Keratinocyte (primary cell): ENCODE data around the gene PTPRN2. TPM values are rescaled to one million over a fixed set of nuclear protein-coding genes. Genes with fewer than 3 reads are reported as not detected.

Experiments
- DNase-seq: peaks from one replicate; pipeline ENCODE4 v3.0.0-alpha.2; 2011; ENCODE audit warnings: low read depth, missing footprints, low spot score
- FAIRE-seq: peaks from 2 replicates; lab custom pipeline; 2011; peaks lifted over from hg19 to GRCh38; lab: Jason Lieb, UNC
- H2AFZ ChIP-seq: 2 replicates; pipeline ENCODE4 v1.6.0; 2012; ENCODE audit warnings: low read length, control low read depth, inconsistent platforms; ENCODE audit not compliant: control insufficient read depth
- H3K27ac ChIP-seq: 2 replicates; pipeline ENCODE4 v1.5.1; 2011; ENCODE audit warnings: low read length; ENCODE audit not compliant: control insufficient read depth, insufficient read depth
- H3K27me3 ChIP-seq: 3 replicates; pipeline ENCODE4 v1.6.0; 2011; ENCODE audit warnings: low read length; ENCODE audit not compliant: control insufficient read depth, insufficient read depth; ENCODE audit errors: extremely low read depth
- H3K36me3 ChIP-seq, 2 experiments: 2 replicates in 1 of 2; 3 replicates in 1 of 2; pipeline ENCODE4 v1.5.1; 2011; ENCODE audit warnings: low read length in 2 of 2, mild to moderate bottlenecking in 1 of 2; ENCODE audit not compliant: control insufficient read depth in 2 of 2, insufficient read depth in 2 of 2; ENCODE audit errors: extremely low read depth in 1 of 2
- H3K4me1 ChIP-seq: 3 replicates; pipeline ENCODE4 v1.5.1; 2011; ENCODE audit warnings: low read length; ENCODE audit not compliant: control insufficient read depth, insufficient read depth; ENCODE audit errors: extremely low read depth
- H3K4me2 ChIP-seq: 3 replicates; pipeline ENCODE4 v1.6.0; 2011; ENCODE audit warnings: low read depth, low read length; ENCODE audit not compliant: control insufficient read depth, insufficient read depth; ENCODE audit errors: extremely low read depth
- H3K4me3 ChIP-seq, 3 experiments: fragments of 200-600 bp in 1 of 3; sonication (generic) in 1 of 3; 2 replicates in 2 of 3; 3 replicates in 1 of 3; pipeline ENCODE4 v1.5.1; 2011 to 2016; ENCODE audit warnings: low read length in 3 of 3, mild to moderate bottlenecking in 3 of 3, control low read depth in 2 of 3, inconsistent platforms in 1 of 3, low read depth in 1 of 3, mixed read lengths in 1 of 3, mixed run types in 1 of 3, moderate library complexity in 1 of 3; ENCODE audit not compliant: control insufficient read depth in 2 of 3, insufficient read depth in 2 of 3; ENCODE audit errors: extremely low read depth in 1 of 3
- H3K79me2 ChIP-seq: 2 replicates; pipeline ENCODE4 v1.6.0; 2012; ENCODE audit warnings: low read length; ENCODE audit not compliant: control insufficient read depth, insufficient read depth
- H3K9ac ChIP-seq: 3 replicates; pipeline ENCODE4 v1.6.0; 2011; ENCODE audit warnings: low read length; ENCODE audit not compliant: control insufficient read depth, insufficient read depth; ENCODE audit errors: extremely low read depth
- H3K9me1 ChIP-seq: 3 replicates; pipeline ENCODE4 v1.6.0; 2011; ENCODE audit warnings: low read length; ENCODE audit not compliant: control insufficient read depth, insufficient read depth; ENCODE audit errors: extremely low read depth
- H3K9me3 ChIP-seq: 2 replicates; pipeline ENCODE4 v1.5.1; 2012; ENCODE audit warnings: low read depth, low read length; ENCODE audit not compliant: control insufficient read depth
- H4K20me1 ChIP-seq: 3 replicates; pipeline ENCODE4 v1.6.0; 2011; ENCODE audit warnings: low read length; ENCODE audit not compliant: control insufficient read depth, insufficient read depth; ENCODE audit errors: extremely low read depth
- EZH2 ChIP-seq: IDR thresholded peaks from one replicate; pipeline ENCODE4 v1.6.1; 2012; ENCODE audit warnings: inconsistent platforms, mild to moderate bottlenecking, low read length, moderate library complexity
- dilution Hi-C: fragments of 300-500 bp; cut with MboI; formaldehyde crosslinking; loops from one replicate; pipeline ENCODE4 v1.7.0; 2020; ENCODE audit warnings: low sequenced_read_pairs; ENCODE audit not compliant: extremely low pct_ligation_motif_present
- polyA plus RNA-seq, 5 experiments: library from polyadenylated mRNA; depleted of rRNA in 3 of 5; stranded (reverse) in 3 of 5; stranded (forward) in 1 of 5; unstranded in 1 of 5; fragments of >200 nt; gene quantifications; 1 replicate in 1 of 5; 2 replicates in 3 of 5; 3 replicates in 1 of 5; pipeline versions ENCODE4 v1.2.1 to v1.2.3, GENCODE V29; 2011 to 2012; ENCODE audit warnings: missing spikeins in 2 of 5, low read depth in 1 of 5, low replicate concordance in 1 of 5
- TF ChIP-seq, protein P1 (sequence below), 3 experiments: IDR thresholded peaks in 1 of 3; conservative IDR thresholded peaks in 1 of 3; optimal IDR thresholded peaks in 1 of 3; 2 replicates in 2 of 3; 3 replicates in 1 of 3; pipeline versions ENCODE3 to v1.5.1; 2011; ENCODE audit warnings: low read length in 3 of 3, mild to moderate bottlenecking in 3 of 3, moderate library complexity in 2 of 3, control low read depth in 1 of 3, inconsistent platforms in 1 of 3; ENCODE audit not compliant: insufficient read depth in 2 of 3; ENCODE audit errors: extremely low read depth in 1 of 3

The PTPRN2 gene
- polyA plus RNA-seq, 1 donor (not counting 4 experiments of a cell fraction or from before 2014, with no cell fraction given) = not detected

- DNase-seq = no peak
- FAIRE-seq = no peak
- dilution Hi-C loops = no loop called here
Measured at GRCh38 chr7:157522954-157523353, 1064.7 kb downstream of the PTPRN2 start.

GRCh38 chr7:157522189-157522588 is 1065.4 kb downstream of the PTPRN2 start:
- no peaks in the 10 kb centered on the region for H3K27me3 ChIP-seq
- TF ChIP-seq EZH2 = no peak
- TF ChIP-seq, protein P1, sequence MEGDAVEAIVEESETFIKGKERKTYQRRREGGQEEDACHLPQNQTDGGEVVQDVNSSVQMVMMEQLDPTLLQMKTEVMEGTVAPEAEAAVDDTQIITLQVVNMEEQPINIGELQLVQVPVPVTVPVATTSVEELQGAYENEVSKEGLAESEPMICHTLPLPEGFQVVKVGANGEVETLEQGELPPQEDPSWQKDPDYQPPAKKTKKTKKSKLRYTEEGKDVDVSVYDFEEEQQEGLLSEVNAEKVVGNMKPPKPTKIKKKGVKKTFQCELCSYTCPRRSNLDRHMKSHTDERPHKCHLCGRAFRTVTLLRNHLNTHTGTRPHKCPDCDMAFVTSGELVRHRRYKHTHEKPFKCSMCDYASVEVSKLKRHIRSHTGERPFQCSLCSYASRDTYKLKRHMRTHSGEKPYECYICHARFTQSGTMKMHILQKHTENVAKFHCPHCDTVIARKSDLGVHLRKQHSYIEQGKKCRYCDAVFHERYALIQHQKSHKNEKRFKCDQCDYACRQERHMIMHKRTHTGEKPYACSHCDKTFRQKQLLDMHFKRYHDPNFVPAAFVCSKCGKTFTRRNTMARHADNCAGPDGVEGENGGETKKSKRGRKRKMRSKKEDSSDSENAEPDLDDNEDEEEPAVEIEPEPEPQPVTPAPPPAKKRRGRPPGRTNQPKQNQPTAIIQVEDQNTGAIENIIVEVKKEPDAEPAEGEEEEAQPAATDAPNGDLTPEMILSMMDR (optimal IDR thresholded peaks at IDR 0.05 in 1 of 3, IDR thresholded peaks at IDR 0.05 in 1 of 3, conservative IDR thresholded peaks at IDR 0.05 in 1 of 3; ENCODE audit: extremely low read depth in 1 of 3, insufficient read depth in 2 of 3, low read length in 3 of 3) = no peak
- H4K20me1 ChIP-seq = no peaks in the 10 kb centered on the region
- peaks cover 6% of the 10 kb centered on the region for H3K9me3 ChIP-seq
- H3K79me2 ChIP-seq = no peaks in the 10 kb centered on the region
- FAIRE-seq (no peak), DNase-seq (no peak)
- no peak overlapping the region for H3K27ac ChIP-seq
- no peak overlapping the region for H2AFZ ChIP-seq
- dilution Hi-C loops = no loop called here
- no peaks in the 10 kb centered on the region for H3K4me1 ChIP-seq
- H3K4me2 ChIP-seq = no peak overlapping the region
- H3K9ac ChIP-seq = no peak overlapping the region
- no peak overlapping the region for H3K4me3 ChIP-seq
- H3K36me3 ChIP-seq = no peaks in the 10 kb centered on the region
- no peaks in the 10 kb centered on the region for H3K9me1 ChIP-seq

More at GRCh38 chr7:157522954-157523353, 1064.7 kb downstream of the PTPRN2 start:
- Histone ChIP-seq H3K27me3 (no peaks in the 10 kb centered on the region), H4K20me1 (no peaks in the 10 kb centered on the region), H3K79me2 (no peaks in the 10 kb centered on the region), H3K36me3 (no peaks in the 10 kb centered on the region), H2AFZ (no peak overlapping the region), H3K4me2 (no peak overlapping the region), H3K9ac (no peak overlapping the region), H3K9me1 (no peaks in the 10 kb centered on the region), H3K4me1 (no peaks in the 10 kb centered on the region), H3K4me3 (no peak overlapping the region), H3K27ac (no peak overlapping the region), H3K9me3 (peaks cover 6% of the 10 kb centered on the region)
- TF ChIP-seq, protein P1 (optimal IDR thresholded peaks at IDR 0.05 in 1 of 3, IDR thresholded peaks at IDR 0.05 in 1 of 3, conservative IDR thresholded peaks at IDR 0.05 in 1 of 3; ENCODE audit: extremely low read depth in 1 of 3, insufficient read depth in 2 of 3, low read length in 3 of 3) = no peak
- TF ChIP-seq EZH2 = no peak
